ENCODE results near the gene MSRB2. TPM values are rescaled to one million over a fixed set of nuclear protein-coding genes. Genes with fewer than 3 reads are reported as not detected.

The MSRB2 gene
- total and polyA plus RNA-seq, 2 of the 8 experiments (the other 6 are each of a cell fraction or from before 2014, with no cell fraction given): 11.0 to 13.9 TPM

- TF ChIP-seq EP300 (IDR thresholded peaks at IDR 0.05; ENCODE audit: borderline replicate concordance in 1 of 2, low read depth in 2 of 2, low read length in 2 of 2) (no peak), YY1 (IDR thresholded peaks at IDR 0.05; ENCODE audit: low read depth, low read length) (no peak), SIX5 (IDR thresholded peaks at IDR 0.05; ENCODE audit: low read depth, low read length) (no peak), CTCF (IDR thresholded peaks at IDR 0.05; ENCODE audit: control extremely low read depth in 1 of 3, insufficient read depth in 1 of 3, low read depth in 1 of 3, low read length in 3 of 3) (no peak), BRCA1 (IDR thresholded peaks at IDR 0.05; ENCODE audit: low read depth, low read length) (no peak), GTF2F1 (IDR thresholded peaks at IDR 0.05; ENCODE audit: borderline replicate concordance, low read depth, low read length) (no peak), MAFK (IDR thresholded peaks at IDR 0.05; ENCODE audit: low read depth, low read length) (no peak), POU5F1 (IDR thresholded peaks at IDR 0.05; ENCODE audit: low read depth, low read length) (no peak), CHD1 (IDR thresholded peaks at IDR 0.05; ENCODE audit: low read depth, low read length) (no peak)
These were observed 15.5 kb downstream of the MSRB2 start (continued) for GRCh38 chr10:23110722-23111516.
